Measurements from ENCODE around the gene DRAP1. TPM values are rescaled to one million over a fixed set of nuclear protein-coding genes. Genes with fewer than 3 reads are reported as not detected.

Gene DRAP1
- total and polyA plus RNA-seq, 8 donors, result 61.0 to 112 (median 86.3) TPM

- Histone ChIP-seq H3K4me3 (no peak overlapping the region), H3K36me3 (no peaks in the 10 kb centered on the region)
- no peak for ATAC-seq
Measured at GRCh38 chr11:65953471-65953870, 34.2 kb downstream of the DRAP1 start.

GRCh38 chr11:65954771-65955170 is 35.5 kb downstream of the DRAP1 start:
- no peak for TF ChIP-seq CTCF (IDR thresholded peaks at IDR 0.05)
- Histone ChIP-seq H3K27ac (no peak overlapping the region), H3K4me1 (no peaks in the 10 kb centered on the region), H3K36me3 (no peaks in the 10 kb centered on the region), H3K4me3 (no peak overlapping the region), H3K27me3 (peaks cover 0 to 20% of the 10 kb centered on the region in 2 donors), H3K9me3 (no peaks in the 10 kb centered on the region)
- ATAC-seq (no peak), DNase-seq (no peak)
- intact Hi-C loops (cut with DNase I), result no loop called here

More at GRCh38 chr11:65953471-65953870, 34.2 kb downstream of the DRAP1 start:
- H3K9me3 ChIP-seq, result no peaks in the 10 kb centered on the region
- peaks cover 0 to 20% of the 10 kb centered on the region in 2 donors for H3K27me3 ChIP-seq
- TF ChIP-seq CTCF (IDR thresholded peaks at IDR 0.05), result no peak
- H3K4me1 ChIP-seq, result no peaks in the 10 kb centered on the region
- intact Hi-C loops (cut with DNase I), result no loop called here
- peak in 1 of 4 donors; percentile 72 for DNase-seq
- H3K27ac ChIP-seq, result no peak overlapping the region

- peaks cover 0 to 19% of the 10 kb centered on the region in 2 donors for H3K27me3 ChIP-seq
- DNase-seq (no peak), ATAC-seq (no peak)
- no peaks in the 10 kb centered on the region for H3K9me3 ChIP-seq
- no peak for TF ChIP-seq CTCF (IDR thresholded peaks at IDR 0.05)
- intact Hi-C loops (cut with DNase I), result no loop called here
- H3K36me3 ChIP-seq, result no peaks in the 10 kb centered on the region
- H3K27ac ChIP-seq, result no peak overlapping the region
- H3K4me3 ChIP-seq, result no peak overlapping the region
- H3K4me1 ChIP-seq, result peaks cover 10 to 17% of the 10 kb centered on the region in 2 donors
Measured at GRCh38 chr11:65958291-65958690, 39.1 kb downstream of the DRAP1 start.

GRCh38 chr11:65958774-65959420 is 39.7 kb downstream of the DRAP1 start:
- peak in 1 of 4 donors; percentile 61 for DNase-seq
- ATAC-seq, result no peak
- no peaks in the 10 kb centered on the region for H3K9me3 ChIP-seq
- peaks cover 0 to 6% of the 10 kb centered on the region in 2 donors for H3K36me3 ChIP-seq
- intact Hi-C loops (cut with DNase I), result no loop called here
- TF ChIP-seq CTCF (IDR thresholded peaks at IDR 0.05), result no peak
- H3K27me3 ChIP-seq, result peaks cover 0 to 16% of the 10 kb centered on the region in 2 donors
- H3K4me3 ChIP-seq, result no peak overlapping the region
- peaks cover 15 to 23% of the 10 kb centered on the region in 2 donors for H3K4me1 ChIP-seq
- H3K27ac ChIP-seq, result no peak overlapping the region

- no peaks in the 10 kb centered on the region for H3K9me3 ChIP-seq
- peaks cover 0 to 25% of the 10 kb centered on the region in 2 donors for H3K36me3 ChIP-seq
- no peak for TF ChIP-seq CTCF (IDR thresholded peaks at IDR 0.05)
- peaks cover 15 to 28% of the 10 kb centered on the region in 2 donors for H3K4me1 ChIP-seq
- H3K27ac ChIP-seq, result peak overlapping the region; percentile 81 to 95
- peak overlapping the region; percentile 84 to 95 for H3K4me3 ChIP-seq
- ATAC-seq (no peak), DNase-seq (peak in 1 of 4 donors; percentile 6)
- intact Hi-C loops (cut with DNase I), result no loop called here
- H3K27me3 ChIP-seq, result peaks cover 0 to under 1% of the 10 kb centered on the region in 2 donors
Measured at GRCh38 chr11:65960824-65961266, 41.6 kb downstream of the DRAP1 start.
